Sigmoid colon (tissue), 4 donors: ENCODE measurements around the gene PLOD3.

Source experiments
- CTCF ChIP-seq, 4 experiments: fragments of 450-650 bp in 3 of 4; fragments of 200-600 bp in 1 of 4; IDR thresholded peaks; one replicate each; pipeline ENCODE4 v1.5.1; 2016 to 2019; ENCODE audit warnings: antibody characterized with exemption in 4 of 4, mild to moderate bottlenecking in 3 of 4, moderate library complexity in 2 of 4
- EP300 ChIP-seq, 4 donors: sonication (generic); formaldehyde crosslinking; IDR thresholded peaks; one replicate each; pipeline ENCODE4 v1.6.1; 2017; ENCODE audit warnings: antibody characterized with exemption in 4 of 4

GRCh38 chr7:101235522-101235921 is 18.1 kb upstream of the PLOD3 start:
- TF ChIP-seq EP300 (IDR thresholded peaks at IDR 0.05): no peak
- TF ChIP-seq CTCF (IDR thresholded peaks at IDR 0.05): no peak
